ENCODE data around the gene CDH23. TPM values are rescaled to one million over a fixed set of nuclear protein-coding genes. Genes with fewer than 3 reads are reported as not detected.

CDH23 gene
- total and polyA plus RNA-seq, 2 of the 8 experiments (the other 6 are each of a cell fraction or from before 2014, with no cell fraction given) = 1.9 to 4.9 TPM

GRCh38 chr10:71534568-71535194, 138.0 kb downstream of the CDH23 start:
- Histone ChIP-seq H3K18ac (ENCODE audit: extremely low read depth, low read length) (no peak overlapping the region; the same call in 1 of the 2 replicates), H3K4me3 (ENCODE audit: extremely low read depth in 1 of 4, insufficient read depth in 2 of 4, low read depth in 3 of 4, low read length in 4 of 4) (no peak overlapping the region), H3K36me3 (ENCODE audit: control insufficient read depth in 2 of 4, insufficient read depth in 4 of 4, low read length in 3 of 4) (no peaks in the 10 kb centered on the region), H3K27ac (ENCODE audit: low read depth, low read length) (no peak overlapping the region), H3K79me2 (ENCODE audit: control insufficient read depth in 1 of 2, insufficient read depth in 2 of 2, low read length in 2 of 2) (no peaks in the 10 kb centered on the region), H3K56ac (replicated peaks; ENCODE audit: insufficient read length, low read depth, low read length) (no peak overlapping the region), H4K20me1 (replicated peaks in 1 of 2; ENCODE audit: control insufficient read depth in 1 of 2, insufficient read depth in 2 of 2, low read length in 2 of 2) (no peaks in the 10 kb centered on the region), H2AK5ac (ENCODE audit: low read depth, low read length) (no peak overlapping the region), H2BK12ac (ENCODE audit: low read depth, low read length) (no peak overlapping the region), H3K9me3 (ENCODE audit: insufficient read depth in 2 of 2, low read depth in 1 of 2, low read length in 1 of 2) (no peaks in the 10 kb centered on the region), H3K9ac (replicated peaks in 1 of 4; ENCODE audit: extremely low read depth in 1 of 4, low read depth in 3 of 4, low read length in 3 of 4) (no peak overlapping the region), H3K4me1 (replicated peaks in 1 of 4; ENCODE audit: control insufficient read depth in 3 of 4, insufficient read depth in 4 of 4, low read length in 3 of 4) (peaks cover 0 to 8% (median 4%) of the 10 kb centered on the region in 4 experiments; a peak in 5 of 7 replicates), H3K4ac (replicated peaks; ENCODE audit: insufficient read length, low read depth, low read length) (no peak overlapping the region), H2BK120ac (replicated peaks; ENCODE audit: low read depth, low read length) (no peak overlapping the region), H4K5ac (ENCODE audit: insufficient read length, low read depth, low read length) (no peak overlapping the region), H2BK20ac (ENCODE audit: low read length) (no peak overlapping the region), H3K4me2 (ENCODE audit: insufficient read depth in 1 of 2, low read depth in 2 of 2, low read length in 2 of 2) (no peak overlapping the region), H2AFZ (ENCODE audit: low read length) (no peak overlapping the region), H4K8ac (ENCODE audit: extremely low read depth, insufficient read depth, low read length) (no peak overlapping the region), H3K27me3 (replicated peaks in 1 of 4; ENCODE audit: control insufficient read depth in 3 of 4, extremely low read depth in 1 of 4, insufficient read depth in 3 of 4, low read length in 3 of 4) (no peaks in the 10 kb centered on the region; a peak in 1 of 7 replicates), H3K23ac (ENCODE audit: insufficient read length) (no peak overlapping the region), H3K23me2 (ENCODE audit: low read depth, low read length) (no peaks in the 10 kb centered on the region), H2BK5ac (ENCODE audit: low read depth, low read length) (no peak overlapping the region), H4K91ac (replicated peaks; ENCODE audit: insufficient read length, low read length) (no peak overlapping the region), H2BK15ac (ENCODE audit: low read length) (no peak overlapping the region), H3K14ac (ENCODE audit: insufficient read length) (no peak overlapping the region), H3K79me1 (ENCODE audit: low read depth, low read length) (no peaks in the 10 kb centered on the region)
- CTCF ChIA-PET (ENCODE audit: partially characterized antibody) = interaction anchor here (0.6 to 1.7 kb wide), 11 partner anchors 10 to 112 kb away, joined by 3 to 6 read pairs (median 3); no protein-coding TSS in a partner anchor
- POLR2A ChIA-PET (ENCODE audit: partially characterized antibody) = no interaction called here
- no peak for FAIRE-seq
- TF ChIP-seq POLR2A (IDR thresholded peaks at IDR 0.05; ENCODE audit: control extremely low read depth in 1 of 2, low read depth in 2 of 2, low read length in 2 of 2) (no peak), SIRT6 (IDR thresholded peaks at IDR 0.05; ENCODE audit: low read length) (no peak), KDM4A (IDR thresholded peaks at IDR 0.05; ENCODE audit: low read depth, low read length, severe bottlenecking) (no peak), CHD1 (IDR thresholded peaks at IDR 0.05; ENCODE audit: low read depth, low read length) (no peak), ASH2L (IDR thresholded peaks at IDR 0.05; ENCODE audit: low read length) (no peak)
- TF ChIP-seq, protein P1, sequence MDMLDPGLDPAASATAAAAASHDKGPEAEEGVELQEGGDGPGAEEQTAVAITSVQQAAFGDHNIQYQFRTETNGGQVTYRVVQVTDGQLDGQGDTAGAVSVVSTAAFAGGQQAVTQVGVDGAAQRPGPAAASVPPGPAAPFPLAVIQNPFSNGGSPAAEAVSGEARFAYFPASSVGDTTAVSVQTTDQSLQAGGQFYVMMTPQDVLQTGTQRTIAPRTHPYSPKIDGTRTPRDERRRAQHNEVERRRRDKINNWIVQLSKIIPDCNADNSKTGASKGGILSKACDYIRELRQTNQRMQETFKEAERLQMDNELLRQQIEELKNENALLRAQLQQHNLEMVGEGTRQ (IDR thresholded peaks at IDR 0.05; ENCODE audit: low read length) = no peak
- 84% methylated on average over 4 of the region's 4 CpGs; no CpG with 5 or more reads in 1 of the 2 experiments for WGBS, 2 experiments (ENCODE audit: extremely low coverage in 1 of 2, insufficient coverage in 1 of 2, insufficient read length in 1 of 2, insufficient replicate concordance in 2 of 2, low coverage in 1 of 2, low lambda C conversion rate in 2 of 2, missing lambda C conversion rate in 1 of 2)
- DNase-seq (ENCODE audit: low read depth in 1 of 2, low spot score in 2 of 2) = no peak
